Measurements from ENCODE around the gene GJA8. TPM values are rescaled to one million over a fixed set of nuclear protein-coding genes. Genes with fewer than 3 reads are reported as not detected.
"Not testable (repeated sequence)": the region's sequence is repeated elsewhere in the genome, so short reads cannot be mapped to it uniquely, and the experiment has no call there.

GJA8 gene
- total RNA-seq (2014; rRNA removed; shearing (Covaris generic)), result not detected in 2 replicates

- no peak for DNase-seq (ENCODE audit: low spot score)
Observed at GRCh38 chr1:147902253-147902845, at the start of gene GJA8. Gene GJA8, plus strand, starts transcription at chr1:147902795. Its CDS starts 5,161 bp downstream, at chr1:147907956.

- DNase-seq (ENCODE audit: low spot score), result no peak
Observed at GRCh38 chr1:147853391-147853790, 49.2 kb upstream of the GJA8 start.

- not testable (repeated sequence) for DNase-seq (ENCODE audit: low spot score)
Observed at GRCh38 chr1:147854989-147855388, 47.6 kb upstream of the GJA8 start.

GRCh38 chr1:147855996-147856395 is 46.6 kb upstream of the GJA8 start:
- DNase-seq (ENCODE audit: low spot score), result not testable (repeated sequence)

GRCh38 chr1:147867204-147867603 is 35.4 kb upstream of the GJA8 start:
- DNase-seq (ENCODE audit: low spot score), result not testable (repeated sequence)

GRCh38 chr1:147878022-147878421 is 24.6 kb upstream of the GJA8 start:
- DNase-seq (ENCODE audit: low spot score), result no peak

- no peak for DNase-seq (ENCODE audit: low spot score)
Observed at GRCh38 chr1:147879911-147880310, 22.7 kb upstream of the GJA8 start.

GRCh38 chr1:147882535-147882934 is 20.1 kb upstream of the GJA8 start:
- DNase-seq (ENCODE audit: low spot score), result no peak

- peak; percentile 76 for DNase-seq (ENCODE audit: low spot score)
Observed at GRCh38 chr1:147890177-147890790, 12.3 kb upstream of the GJA8 start.

GRCh38 chr1:147891088-147891487 is 11.5 kb upstream of the GJA8 start:
- DNase-seq (ENCODE audit: low spot score), result no peak

GRCh38 chr1:147892216-147892615 is 10.4 kb upstream of the GJA8 start:
- DNase-seq (ENCODE audit: low spot score), result peak; percentile 13

GRCh38 chr1:147892731-147893214 is 9.8 kb upstream of the GJA8 start:
- peak; percentile 55 for DNase-seq (ENCODE audit: low spot score)

GRCh38 chr1:147895123-147895522 is 7.5 kb upstream of the GJA8 start:
- DNase-seq (ENCODE audit: low spot score), result no peak

GRCh38 chr1:147897029-147897752 is 5.4 kb upstream of the GJA8 start:
- no peak for DNase-seq (ENCODE audit: low spot score)

- DNase-seq (ENCODE audit: low spot score), result no peak
Observed at GRCh38 chr1:147897789-147898188, 4.8 kb upstream of the GJA8 start.

- DNase-seq (ENCODE audit: low spot score), result no peak
Observed at GRCh38 chr1:147904726-147905125, 2.1 kb downstream of the GJA8 start.

GRCh38 chr1:147907786-147908509 is 5.4 kb downstream of the GJA8 start:
- DNase-seq (ENCODE audit: low spot score), result no peak

- DNase-seq (ENCODE audit: low spot score), result no peak
Observed at GRCh38 chr1:147912553-147912952, 10.0 kb downstream of the GJA8 start.

GRCh38 chr1:147913362-147913942 is 10.9 kb downstream of the GJA8 start:
- DNase-seq (ENCODE audit: low spot score), result no peak

GRCh38 chr1:147919896-147920295 is 17.3 kb downstream of the GJA8 start:
- no peak for DNase-seq (ENCODE audit: low spot score)

GRCh38 chr1:147924813-147925212 is 22.2 kb downstream of the GJA8 start:
- no peak for DNase-seq (ENCODE audit: low spot score)

GRCh38 chr1:147927215-147927614 is 24.6 kb downstream of the GJA8 start:
- not testable (repeated sequence) for DNase-seq (ENCODE audit: low spot score)
